GM23338 (cell line): ENCODE measurements around the gene PPFIA4. TPM values are rescaled to one million over a fixed set of nuclear protein-coding genes. Genes with fewer than 3 reads are reported as not detected.

Source experiments
- ATAC-seq: fragments of 200-7000 bp; cut with Tn5 transposase; 3 replicates; pipeline ENCODE4 v1.9.1; 2020
- DNase-seq: peaks from one replicate; pipeline ENCODE4 v3.0.0-alpha.2; 2015; ENCODE audit warnings: low spot score
- H2AFZ ChIP-seq: fragments of 200-600 bp; sonication (generic); 2 replicates; pipeline ENCODE4 v1.8.0; 2016; ENCODE audit warnings: antibody characterized with exemption, mild to moderate bottlenecking, moderate library complexity
- H3F3A ChIP-seq: fragments of 200-600 bp; sonication (generic); replicated peaks from 2 replicates; pipeline ENCODE4 v1.8.0; 2017; ENCODE audit warnings: antibody characterized with exemption, mixed run types, low read depth
- H3K27ac ChIP-seq: fragments of 200-600 bp; sonication (generic); 2 replicates; pipeline ENCODE4 v1.6.1; 2016; ENCODE audit warnings: low read depth
- H3K27me3 ChIP-seq: fragments of 200-600 bp; sonication (generic); 2 replicates; pipeline ENCODE4 v1.8.0; 2016; ENCODE audit warnings: mild to moderate bottlenecking, mixed run types, moderate library complexity; ENCODE audit not compliant: insufficient read depth
- H3K36me3 ChIP-seq: fragments of 200-600 bp; sonication (generic); 2 replicates; pipeline ENCODE4 v1.8.0; 2016; ENCODE audit warnings: mild to moderate bottlenecking; ENCODE audit not compliant: insufficient read depth
- H3K4me1 ChIP-seq: fragments of 200-600 bp; sonication (generic); 2 replicates; pipeline ENCODE4 v1.8.0; 2016; ENCODE audit warnings: mild to moderate bottlenecking, moderate library complexity; ENCODE audit not compliant: insufficient read depth
- H3K4me2 ChIP-seq: fragments of 200-600 bp; sonication (generic); 2 replicates; pipeline ENCODE4 v1.7.1; 2017; ENCODE audit warnings: mixed run types
- H3K4me3 ChIP-seq: fragments of 200-600 bp; sonication (generic); 2 replicates; pipeline ENCODE4 v1.6.1; 2016; ENCODE audit warnings: mixed run types
- H3K79me2 ChIP-seq: fragments of 200-600 bp; sonication (generic); replicated peaks from 2 replicates; pipeline ENCODE4 v1.8.0; 2017; ENCODE audit warnings: mild to moderate bottlenecking; ENCODE audit not compliant: insufficient read depth
- H3K9me2 ChIP-seq: fragments of 200-600 bp; sonication (generic); 2 replicates; pipeline ENCODE4 v1.8.0; 2017; ENCODE audit not compliant: insufficient read depth
- H4K20me1 ChIP-seq: fragments of 200-600 bp; sonication (generic); replicated peaks from 2 replicates; pipeline ENCODE4 v1.8.0; 2017; ENCODE audit warnings: mild to moderate bottlenecking; ENCODE audit not compliant: insufficient read depth
- H3K27ac Mint-ChIP-seq: 2 replicates; pipeline ENCODE4 v1.8.0; 2020; ENCODE audit warnings: inconsistent platforms, mild to moderate bottlenecking, moderate library complexity, mixed read lengths
- H3K27me3 Mint-ChIP-seq: 3 replicates; pipeline ENCODE4 v1.8.0; 2022; ENCODE audit warnings: low read depth, mild to moderate bottlenecking, moderate library complexity, mixed read lengths, inconsistent platforms; ENCODE audit not compliant: insufficient read depth, poor library complexity
- H3K36me3 Mint-ChIP-seq: 3 replicates; pipeline ENCODE4 v1.8.0; 2021; ENCODE audit warnings: low read depth, mild to moderate bottlenecking, inconsistent platforms, moderate library complexity, mixed read lengths
- H3K4me1 Mint-ChIP-seq: 3 replicates; pipeline ENCODE4 v1.8.0; 2020; ENCODE audit warnings: mild to moderate bottlenecking, inconsistent platforms, mixed read lengths
- H3K4me3 Mint-ChIP-seq: 3 replicates; pipeline ENCODE4 v1.8.0; 2021; ENCODE audit warnings: moderate library complexity, mild to moderate bottlenecking, inconsistent platforms, mixed read lengths
- H3K9me3 Mint-ChIP-seq: 3 replicates; pipeline ENCODE4 v1.8.0; 2020; ENCODE audit warnings: moderate library complexity, mild to moderate bottlenecking, inconsistent platforms, mixed read lengths
- CREB1 ChIP-seq: fragments of 250-450 bp; sonication (Bioruptor Pico); IDR thresholded peaks from 2 replicates; pipeline ENCODE4 v1.5.0; 2020; ENCODE audit warnings: low read depth, mild to moderate bottlenecking, moderate library complexity
- CTCF ChIP-seq, 2 experiments: fragments of 200-600 bp in 1 of 2; sonication (generic) in 1 of 2; conservative IDR thresholded peaks; 2 replicates each; pipeline versions ENCODE4 v1.5.1 to v1.6.1; 2016 to 2017; ENCODE audit warnings: antibody characterized with exemption in 2 of 2, low read depth in 2 of 2, mild to moderate bottlenecking in 2 of 2, moderate library complexity in 1 of 2
- EZH2 ChIP-seq: fragments of 200-600 bp; sonication (generic); IDR thresholded peaks from one replicate; pipeline ENCODE4 v1.8.0; 2017; ENCODE audit warnings: antibody characterized with exemption, mild to moderate bottlenecking, low read depth; ENCODE audit not compliant: unreplicated experiment
- EZH2phosphoT487 ChIP-seq: fragments of 200-600 bp; sonication (generic); IDR thresholded peaks from one replicate; pipeline ENCODE4 v1.8.1; 2018; ENCODE audit warnings: antibody characterized with exemption; ENCODE audit not compliant: unreplicated experiment
- JUNB ChIP-seq: IDR thresholded peaks from one replicate; pipeline ENCODE4 v1.6.1; 2016; ENCODE audit warnings: antibody characterized with exemption; ENCODE audit not compliant: unreplicated experiment
- NANOG ChIP-seq: IDR thresholded peaks from 2 replicates; pipeline ENCODE4 v1.6.1; 2016; ENCODE audit warnings: antibody characterized with exemption, borderline replicate concordance
- POLR2AphosphoS5 ChIP-seq: IDR thresholded peaks from 2 replicates; pipeline ENCODE4 v1.6.1; 2016; ENCODE audit warnings: antibody characterized with exemption, low read depth
- REST ChIP-seq: IDR thresholded peaks from one replicate; pipeline ENCODE4 v1.6.1; 2018; ENCODE audit warnings: antibody characterized with exemption; ENCODE audit not compliant: unreplicated experiment
- STAT1 ChIP-seq: IDR thresholded peaks from one replicate; pipeline ENCODE4 v1.6.1; 2016; ENCODE audit warnings: antibody characterized with exemption; ENCODE audit not compliant: unreplicated experiment
- ZNF114 ChIP-seq: fragments of 250-450 bp; sonication (Bioruptor Pico); IDR thresholded peaks from 2 replicates; pipeline ENCODE4 v1.5.0; 2020; ENCODE audit warnings: mild to moderate bottlenecking, moderate library complexity
- ZNF331 ChIP-seq: fragments of 250-450 bp; sonication (Bioruptor Pico); IDR thresholded peaks from 2 replicates; pipeline ENCODE4 v1.5.0; 2020; ENCODE audit warnings: low read depth, mild to moderate bottlenecking, moderate library complexity
- polyA plus RNA-seq: library from polyadenylated mRNA; unstranded; fragments of >200 nt; fragmentation: Nextera tagmentation; extraction: Ambion mirVana; gene quantifications from 2 replicates; pipeline ENCODE4 v1.2.1, GENCODE V29; 2016
- total RNA-seq: library from RNA; depleted of rRNA; stranded (reverse); fragments of >200 nt; shearing (Covaris generic); gene quantifications from 2 replicates; pipeline ENCODE4 v1.2.3, GENCODE V29; 2014
- TF ChIP-seq, protein P1 (sequence below): IDR thresholded peaks from 2 replicates; pipeline ENCODE4 v1.6.1; 2016; ENCODE audit warnings: antibody characterized with exemption
- TF ChIP-seq, protein P2 (sequence below): fragments of 250-450 bp; sonication (Bioruptor Pico); IDR thresholded peaks from 2 replicates; pipeline ENCODE4 v1.5.0; 2020; ENCODE audit warnings: mild to moderate bottlenecking, moderate library complexity

The PPFIA4 gene
- total and polyA plus RNA-seq, 2 experiments from 2014 or later, result 1.3 to 7.6 TPM

GRCh38 chr1:203082571-203083462 is 56.5 kb downstream of the PPFIA4 start:
- no peaks in the 10 kb centered on the region for H3F3A ChIP-seq
- Mint-ChIP-seq H3K4me3 (no peak overlapping the region; the same call in 2 of the 3 replicates), H3K9me3 (no peaks in the 10 kb centered on the region), H3K27ac (no peak overlapping the region; the same call in 1 of the 2 replicates), H3K4me1 (peaks cover 38% of the 10 kb centered on the region), H3K36me3 (no peaks in the 10 kb centered on the region), H3K27me3 (peaks cover 12% of the 10 kb centered on the region)
- no peak overlapping the region for H3K4me3 ChIP-seq
- H3K4me2 ChIP-seq, result 0 out of 2 replicates have a peak overlapping the region, but pooled peaks have one; percentile 64
- DNase-seq (peak; percentile 19), ATAC-seq (peak; percentile 17)
- H2AFZ ChIP-seq, result peak overlapping the region; percentile 63
- H3K27ac ChIP-seq, result no peak overlapping the region
- no peaks in the 10 kb centered on the region for H3K79me2 ChIP-seq
- no peaks in the 10 kb centered on the region for H4K20me1 ChIP-seq
- TF ChIP-seq STAT1 (no peak), POLR2AphosphoS5 (no peak), ZNF114 (CRISPR knock-in tag) (no peak), REST (no peak), CREB1 (CRISPR knock-in tag) (no peak), JUNB (no peak), EZH2 (no peak), CTCF (conservative IDR thresholded peaks at IDR 0.05; ENCODE audit: low read depth in 2 of 2) (no peak), ZNF331 (CRISPR knock-in tag) (no peak), EZH2phosphoT487 (no peak), NANOG (no peak)
- TF ChIP-seq, protein P1, sequence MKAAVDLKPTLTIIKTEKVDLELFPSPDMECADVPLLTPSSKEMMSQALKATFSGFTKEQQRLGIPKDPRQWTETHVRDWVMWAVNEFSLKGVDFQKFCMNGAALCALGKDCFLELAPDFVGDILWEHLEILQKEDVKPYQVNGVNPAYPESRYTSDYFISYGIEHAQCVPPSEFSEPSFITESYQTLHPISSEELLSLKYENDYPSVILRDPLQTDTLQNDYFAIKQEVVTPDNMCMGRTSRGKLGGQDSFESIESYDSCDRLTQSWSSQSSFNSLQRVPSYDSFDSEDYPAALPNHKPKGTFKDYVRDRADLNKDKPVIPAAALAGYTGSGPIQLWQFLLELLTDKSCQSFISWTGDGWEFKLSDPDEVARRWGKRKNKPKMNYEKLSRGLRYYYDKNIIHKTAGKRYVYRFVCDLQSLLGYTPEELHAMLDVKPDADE, result no peak
- TF ChIP-seq, protein P2, sequence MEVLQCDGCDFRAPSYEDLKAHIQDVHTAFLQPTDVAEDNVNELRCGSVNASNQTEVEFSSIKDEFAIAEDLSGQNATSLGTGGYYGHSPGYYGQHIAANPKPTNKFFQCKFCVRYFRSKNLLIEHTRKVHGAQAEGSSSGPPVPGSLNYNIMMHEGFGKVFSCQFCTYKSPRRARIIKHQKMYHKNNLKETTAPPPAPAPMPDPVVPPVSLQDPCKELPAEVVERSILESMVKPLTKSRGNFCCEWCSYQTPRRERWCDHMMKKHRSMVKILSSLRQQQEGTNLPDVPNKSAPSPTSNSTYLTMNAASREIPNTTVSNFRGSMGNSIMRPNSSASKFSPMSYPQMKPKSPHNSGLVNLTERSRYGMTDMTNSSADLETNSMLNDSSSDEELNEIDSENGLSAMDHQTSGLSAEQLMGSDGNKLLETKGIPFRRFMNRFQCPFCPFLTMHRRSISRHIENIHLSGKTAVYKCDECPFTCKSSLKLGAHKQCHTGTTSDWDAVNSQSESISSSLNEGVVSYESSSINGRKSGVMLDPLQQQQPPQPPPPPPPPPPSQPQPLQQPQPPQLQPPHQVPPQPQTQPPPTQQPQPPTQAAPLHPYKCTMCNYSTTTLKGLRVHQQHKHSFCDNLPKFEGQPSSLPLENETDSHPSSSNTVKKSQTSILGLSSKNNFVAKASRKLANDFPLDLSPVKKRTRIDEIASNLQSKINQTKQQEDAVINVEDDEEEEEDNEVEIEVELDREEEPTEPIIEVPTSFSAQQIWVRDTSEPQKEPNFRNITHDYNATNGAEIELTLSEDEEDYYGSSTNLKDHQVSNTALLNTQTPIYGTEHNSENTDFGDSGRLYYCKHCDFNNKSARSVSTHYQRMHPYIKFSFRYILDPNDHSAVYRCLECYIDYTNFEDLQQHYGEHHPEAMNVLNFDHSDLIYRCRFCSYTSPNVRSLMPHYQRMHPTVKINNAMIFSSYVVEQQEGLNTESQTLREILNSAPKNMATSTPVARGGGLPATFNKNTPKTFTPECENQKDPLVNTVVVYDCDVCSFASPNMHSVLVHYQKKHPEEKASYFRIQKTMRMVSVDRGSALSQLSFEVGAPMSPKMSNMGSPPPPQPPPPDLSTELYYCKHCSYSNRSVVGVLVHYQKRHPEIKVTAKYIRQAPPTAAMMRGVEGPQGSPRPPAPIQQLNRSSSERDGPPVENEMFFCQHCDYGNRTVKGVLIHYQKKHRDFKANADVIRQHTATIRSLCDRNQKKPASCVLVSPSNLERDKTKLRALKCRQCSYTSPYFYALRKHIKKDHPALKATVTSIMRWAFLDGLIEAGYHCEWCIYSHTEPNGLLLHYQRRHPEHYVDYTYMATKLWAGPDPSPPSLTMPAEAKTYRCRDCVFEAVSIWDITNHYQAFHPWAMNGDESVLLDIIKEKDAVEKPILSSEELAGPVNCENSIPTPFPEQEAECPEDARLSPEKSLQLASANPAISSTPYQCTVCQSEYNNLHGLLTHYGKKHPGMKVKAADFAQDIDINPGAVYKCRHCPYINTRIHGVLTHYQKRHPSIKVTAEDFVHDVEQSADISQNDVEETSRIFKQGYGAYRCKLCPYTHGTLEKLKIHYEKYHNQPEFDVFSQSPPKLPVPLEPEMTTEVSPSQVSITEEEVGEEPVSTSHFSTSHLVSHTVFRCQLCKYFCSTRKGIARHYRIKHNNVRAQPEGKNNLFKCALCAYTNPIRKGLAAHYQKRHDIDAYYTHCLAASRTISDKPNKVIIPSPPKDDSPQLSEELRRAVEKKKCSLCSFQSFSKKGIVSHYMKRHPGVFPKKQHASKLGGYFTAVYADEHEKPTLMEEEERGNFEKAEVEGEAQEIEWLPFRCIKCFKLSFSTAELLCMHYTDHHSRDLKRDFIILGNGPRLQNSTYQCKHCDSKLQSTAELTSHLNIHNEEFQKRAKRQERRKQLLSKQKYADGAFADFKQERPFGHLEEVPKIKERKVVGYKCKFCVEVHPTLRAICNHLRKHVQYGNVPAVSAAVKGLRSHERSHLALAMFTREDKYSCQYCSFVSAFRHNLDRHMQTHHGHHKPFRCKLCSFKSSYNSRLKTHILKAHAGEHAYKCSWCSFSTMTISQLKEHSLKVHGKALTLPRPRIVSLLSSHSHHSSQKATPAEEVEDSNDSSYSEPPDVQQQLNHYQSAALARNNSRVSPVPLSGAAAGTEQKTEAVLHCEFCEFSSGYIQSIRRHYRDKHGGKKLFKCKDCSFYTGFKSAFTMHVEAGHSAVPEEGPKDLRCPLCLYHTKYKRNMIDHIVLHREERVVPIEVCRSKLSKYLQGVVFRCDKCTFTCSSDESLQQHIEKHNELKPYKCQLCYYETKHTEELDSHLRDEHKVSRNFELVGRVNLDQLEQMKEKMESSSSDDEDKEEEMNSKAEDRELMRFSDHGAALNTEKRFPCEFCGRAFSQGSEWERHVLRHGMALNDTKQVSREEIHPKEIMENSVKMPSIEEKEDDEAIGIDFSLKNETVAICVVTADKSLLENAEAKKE (CRISPR knock-in tag), result no peak
- peaks cover 3% of the 10 kb centered on the region; the same call in 1 of the 2 replicates for H3K9me2 ChIP-seq
- H3K36me3 ChIP-seq, result no peaks in the 10 kb centered on the region
- no peaks in the 10 kb centered on the region for H3K27me3 ChIP-seq
- peaks cover 17% of the 10 kb centered on the region for H3K4me1 ChIP-seq
